ENCODE data around the gene DOCK11.
"Not testable (repeated sequence)": the region's sequence is repeated elsewhere in the genome, so short reads cannot be mapped to it uniquely, and the experiment has no call there.

Gene DOCK11

GRCh38 chrX:118727686-118728339, 232.2 kb downstream of the DOCK11 start:
- Histone ChIP-seq H3K9me3 (ENCODE audit: control insufficient read depth in 1 of 2, low read length in 2 of 2) (no peaks in the 10 kb centered on the region), H3K4me1 (ENCODE audit: control insufficient read depth in 1 of 2, insufficient read depth in 2 of 2, low read length in 2 of 2) (peaks cover 20 to 46% of the 10 kb centered on the region in 2 donors), H3K27me3 (ENCODE audit: control insufficient read depth in 1 of 2, insufficient read depth in 2 of 2, low read length in 2 of 2) (no peaks in the 10 kb centered on the region), H3K27ac (ENCODE audit: low read depth, low read length) (peak overlapping the region; percentile 83), H3K4me3 (ENCODE audit: low read depth in 1 of 2, low read length in 2 of 2) (peak overlapping the region; percentile 68 to 72), H3K36me3 (ENCODE audit: control insufficient read depth in 1 of 2, insufficient read depth in 2 of 2, low read length in 2 of 2) (no peaks in the 10 kb centered on the region), H3K9ac (ENCODE audit: low read depth in 1 of 2, low read length in 2 of 2) (peak overlapping the region; percentile 63 to 69)

- Histone ChIP-seq H3K9me3 (ENCODE audit: control insufficient read depth in 1 of 2, low read length in 2 of 2) (no peaks in the 10 kb centered on the region), H3K9ac (ENCODE audit: low read depth in 1 of 2, low read length in 2 of 2) (peak overlapping the region in 1 of 2 donors; percentile 63), H3K36me3 (ENCODE audit: control insufficient read depth in 1 of 2, insufficient read depth in 2 of 2, low read length in 2 of 2) (no peaks in the 10 kb centered on the region), H3K27ac (ENCODE audit: low read depth, low read length) (no peak overlapping the region), H3K4me3 (ENCODE audit: low read depth in 1 of 2, low read length in 2 of 2) (peak overlapping the region; percentile 68 to 72), H3K27me3 (ENCODE audit: control insufficient read depth in 1 of 2, insufficient read depth in 2 of 2, low read length in 2 of 2) (no peaks in the 10 kb centered on the region), H3K4me1 (ENCODE audit: control insufficient read depth in 1 of 2, insufficient read depth in 2 of 2, low read length in 2 of 2) (peaks cover 20 to 38% of the 10 kb centered on the region in 2 donors)
These were observed 233.5 kb downstream of the DOCK11 start for GRCh38 chrX:118729042-118729652.

GRCh38 chrX:118730500-118731247, 235.1 kb downstream of the DOCK11 start:
- Histone ChIP-seq H3K9me3 (ENCODE audit: control insufficient read depth in 1 of 2, low read length in 2 of 2) (no peaks in the 10 kb centered on the region), H3K9ac (ENCODE audit: low read depth in 1 of 2, low read length in 2 of 2) (no peak overlapping the region), H3K4me1 (ENCODE audit: control insufficient read depth in 1 of 2, insufficient read depth in 2 of 2, low read length in 2 of 2) (peaks cover 9 to 27% of the 10 kb centered on the region in 2 donors), H3K36me3 (ENCODE audit: control insufficient read depth in 1 of 2, insufficient read depth in 2 of 2, low read length in 2 of 2) (no peaks in the 10 kb centered on the region), H3K4me3 (ENCODE audit: low read depth in 1 of 2, low read length in 2 of 2) (peak overlapping the region in 1 of 2 donors; percentile 15), H3K27ac (ENCODE audit: low read depth, low read length) (no peak overlapping the region), H3K27me3 (ENCODE audit: control insufficient read depth in 1 of 2, insufficient read depth in 2 of 2, low read length in 2 of 2) (no peaks in the 10 kb centered on the region)

GRCh38 chrX:118732551-118732950, 236.9 kb downstream of the DOCK11 start:
- peaks cover 0 to 20% of the 10 kb centered on the region in 2 donors for H3K4me1 ChIP-seq (ENCODE audit: control insufficient read depth in 1 of 2, insufficient read depth in 2 of 2, low read length in 2 of 2)
- H3K36me3 ChIP-seq (ENCODE audit: control insufficient read depth in 1 of 2, insufficient read depth in 2 of 2, low read length in 2 of 2); H3K27ac ChIP-seq (ENCODE audit: low read depth, low read length); H3K9ac ChIP-seq (ENCODE audit: low read depth in 1 of 2, low read length in 2 of 2); H3K4me3 ChIP-seq (ENCODE audit: low read depth in 1 of 2, low read length in 2 of 2); H3K9me3 ChIP-seq (ENCODE audit: control insufficient read depth in 1 of 2, low read length in 2 of 2); H3K27me3 ChIP-seq (ENCODE audit: control insufficient read depth in 1 of 2, insufficient read depth in 2 of 2, low read length in 2 of 2): not testable (repeated sequence)

GRCh38 chrX:118734909-118735308, 239.3 kb downstream of the DOCK11 start:
- no peaks in the 10 kb centered on the region for H3K27me3 ChIP-seq (ENCODE audit: control insufficient read depth in 1 of 2, insufficient read depth in 2 of 2, low read length in 2 of 2)
- no peak overlapping the region for H3K27ac ChIP-seq (ENCODE audit: low read depth, low read length)
- H3K9ac ChIP-seq (ENCODE audit: low read depth in 1 of 2, low read length in 2 of 2), result no peak overlapping the region
- H3K9me3 ChIP-seq (ENCODE audit: control insufficient read depth in 1 of 2, low read length in 2 of 2), result no peaks in the 10 kb centered on the region
- H3K36me3 ChIP-seq (ENCODE audit: control insufficient read depth in 1 of 2, insufficient read depth in 2 of 2, low read length in 2 of 2), result no peaks in the 10 kb centered on the region
- no peak overlapping the region for H3K4me3 ChIP-seq (ENCODE audit: low read depth in 1 of 2, low read length in 2 of 2)
- H3K4me1 ChIP-seq (ENCODE audit: control insufficient read depth in 1 of 2, insufficient read depth in 2 of 2, low read length in 2 of 2), result peaks cover 0 to 11% of the 10 kb centered on the region in 2 donors
